Measurements from ENCODE around the gene EIPR1. TPM values are rescaled to one million over a fixed set of nuclear protein-coding genes. Genes with fewer than 3 reads are reported as not detected.

EIPR1 gene
- total RNA-seq, 1 experiment from 2014 or later: 22.8 TPM

GRCh38 chr2:3277050-3277747 lies 100.4 kb downstream of the EIPR1 start:
- TF ChIP-seq FOXJ3 (CRISPR knock-in tag; IDR thresholded peaks at IDR 0.05; ENCODE audit: borderline replicate concordance) (no peak), SOX15 (CRISPR knock-in tag; IDR thresholded peaks at IDR 0.05) (no peak), ZNF532 (CRISPR knock-in tag; IDR thresholded peaks at IDR 0.05; ENCODE audit: borderline replicate concordance) (no peak), NFYB (CRISPR knock-in tag; conservative IDR thresholded peaks at IDR 0.05; ENCODE audit: low read depth) (no peak), ELF4 (CRISPR knock-in tag; IDR thresholded peaks at IDR 0.05; ENCODE audit: low read depth) (no peak), ATF2 (CRISPR knock-in tag; IDR thresholded peaks at IDR 0.05; ENCODE audit: borderline replicate concordance, low read depth) (no peak), TEAD4 (CRISPR knock-in tag; IDR thresholded peaks at IDR 0.05) (no peak), ZNF425 (CRISPR knock-in tag; conservative IDR thresholded peaks at IDR 0.05) (no peak), PREB (CRISPR knock-in tag; IDR thresholded peaks at IDR 0.05; ENCODE audit: borderline replicate concordance) (no peak), RELA (CRISPR knock-in tag; IDR thresholded peaks at IDR 0.05; ENCODE audit: borderline replicate concordance) (no peak)
- no peak overlapping the region for H3K4me3 Mint-ChIP-seq
- H3K27ac Mint-ChIP-seq: no peak overlapping the region
- H3K4me1 Mint-ChIP-seq: peaks cover 10% of the 10 kb centered on the region; the same call in 1 of the 2 replicates
- H3K27me3 Mint-ChIP-seq (ENCODE audit: low read depth): no peaks in the 10 kb centered on the region
- H3K36me3 Mint-ChIP-seq: peaks cover 25% of the 10 kb centered on the region
- ChIA-PET POLR2A (no interaction called here), CTCF (no interaction called here)
- H3K9me3 Mint-ChIP-seq: peaks cover 30% of the 10 kb centered on the region
- DNase-seq (ENCODE audit: low spot score) (no peak), ATAC-seq (no peak)

- DNase-seq (ENCODE audit: low spot score): no peak
- Mint-ChIP-seq H3K27ac (no peak overlapping the region), H3K4me1 (peaks cover 7% of the 10 kb centered on the region; the same call in 1 of the 2 replicates), H3K36me3 (peaks cover 26% of the 10 kb centered on the region), H3K9me3 (peaks cover 45% of the 10 kb centered on the region), H3K4me3 (no peak overlapping the region), H3K27me3 (ENCODE audit: low read depth) (no peaks in the 10 kb centered on the region)
- ChIA-PET CTCF (interaction anchor here (1.0 kb wide), 1 partner anchor 171 kb away, joined by 3 read pairs; no protein-coding TSS in a partner anchor), POLR2A (no interaction called here)
- ATAC-seq: no peak
- TF ChIP-seq RORB (CRISPR knock-in tag; IDR thresholded peaks at IDR 0.05): no peak
- no peak for TF ChIP-seq NR2C2 (CRISPR knock-in tag; IDR thresholded peaks at IDR 0.05)
- TF ChIP-seq NFE2L1 (CRISPR knock-in tag; IDR thresholded peaks at IDR 0.05): no peak
- no peak for TF ChIP-seq GABPB1 (CRISPR knock-in tag; IDR thresholded peaks at IDR 0.05)
- TF ChIP-seq E2F4 (CRISPR knock-in tag; IDR thresholded peaks at IDR 0.05; ENCODE audit: borderline replicate concordance, low read depth): no peak
- no peak for TF ChIP-seq TCF7 (CRISPR knock-in tag; IDR thresholded peaks at IDR 0.05; ENCODE audit: low read depth)
- TF ChIP-seq MAX (CRISPR knock-in tag; IDR thresholded peaks at IDR 0.05): no peak
Observed at GRCh38 chr2:3272761-3273160, 104.9 kb downstream of the EIPR1 start.
